Putamen (tissue), 1 donor: ENCODE data around the gene PREX1.

Experiments
- DNase-seq: peaks from one replicate; pipeline ENCODE4 v3.0.0-alpha.2; 2016; ENCODE audit warnings: low spot score

Gene PREX1

GRCh38 chr20:48578397-48579098, 249.3 kb downstream of the PREX1 start:
- no peak for DNase-seq

GRCh38 chr20:48577557-48577956, 250.2 kb downstream of the PREX1 start:
- DNase-seq, result no peak

- DNase-seq, result no peak
Measured at GRCh38 chr20:48574383-48574782, 253.4 kb downstream of the PREX1 start.
